Activated CD8-positive, alpha-beta memory T cell treated with anti-CD3 and anti-CD28 coated beads, Interleukin-2, amount 50 U/mL, for 4 hours (primary cell): ENCODE results near the gene FRRS1L.

Experiments used
- DNase-seq: peaks from one replicate; pipeline ENCODE4 v3.0.0-alpha.2; 2020

The FRRS1L gene

GRCh38 chr9:109100543-109101201 lies 66.4 kb downstream of the FRRS1L start:
- DNase-seq = no peak

GRCh38 chr9:109098960-109099308 lies 68.1 kb downstream of the FRRS1L start:
- DNase-seq = no peak

GRCh38 chr9:109098171-109098959 lies 68.7 kb downstream of the FRRS1L start:
- DNase-seq = no peak

GRCh38 chr9:109097146-109097545 lies 69.9 kb downstream of the FRRS1L start:
- no peak for DNase-seq

- no peak for DNase-seq
Observed at GRCh38 chr9:109095321-109095720, 71.7 kb downstream of the FRRS1L start.

GRCh38 chr9:109094268-109094667 lies 72.8 kb downstream of the FRRS1L start:
- DNase-seq = no peak

GRCh38 chr9:109092587-109092986 lies 74.5 kb downstream of the FRRS1L start:
- no peak for DNase-seq

GRCh38 chr9:109092051-109092580 lies 74.9 kb downstream of the FRRS1L start:
- DNase-seq = no peak

GRCh38 chr9:109088221-109088620 lies 78.8 kb downstream of the FRRS1L start:
- no peak for DNase-seq

GRCh38 chr9:109087795-109088194 lies 79.3 kb downstream of the FRRS1L start:
- no peak for DNase-seq

GRCh38 chr9:109086221-109086620 lies 80.8 kb downstream of the FRRS1L start:
- no peak for DNase-seq

- no peak for DNase-seq
Observed at GRCh38 chr9:109085510-109085909, 81.5 kb downstream of the FRRS1L start.

GRCh38 chr9:109083813-109084405 lies 83.1 kb downstream of the FRRS1L start:
- no peak for DNase-seq

- DNase-seq = no peak
Observed at GRCh38 chr9:109083141-109083540, 83.9 kb downstream of the FRRS1L start.

GRCh38 chr9:109082091-109082620 lies 84.9 kb downstream of the FRRS1L start:
- no peak for DNase-seq
